GM19239 (cell line): ENCODE data around the gene TMPRSS9.

Experiments
- DNase-seq: peaks from one replicate; pipeline ENCODE4 v3.0.0; 2011; ENCODE audit warnings: low spot score; ENCODE audit not compliant: insufficient read length
- FAIRE-seq: peaks from 2 replicates; lab custom pipeline; 2011; peaks lifted over from hg19 to GRCh38; lab: Jason Lieb, UNC

The TMPRSS9 gene

GRCh38 chr19:2356036-2356646, 3.9 kb upstream of the TMPRSS9 start:
- FAIRE-seq (no peak), DNase-seq (no peak)

DNA sequence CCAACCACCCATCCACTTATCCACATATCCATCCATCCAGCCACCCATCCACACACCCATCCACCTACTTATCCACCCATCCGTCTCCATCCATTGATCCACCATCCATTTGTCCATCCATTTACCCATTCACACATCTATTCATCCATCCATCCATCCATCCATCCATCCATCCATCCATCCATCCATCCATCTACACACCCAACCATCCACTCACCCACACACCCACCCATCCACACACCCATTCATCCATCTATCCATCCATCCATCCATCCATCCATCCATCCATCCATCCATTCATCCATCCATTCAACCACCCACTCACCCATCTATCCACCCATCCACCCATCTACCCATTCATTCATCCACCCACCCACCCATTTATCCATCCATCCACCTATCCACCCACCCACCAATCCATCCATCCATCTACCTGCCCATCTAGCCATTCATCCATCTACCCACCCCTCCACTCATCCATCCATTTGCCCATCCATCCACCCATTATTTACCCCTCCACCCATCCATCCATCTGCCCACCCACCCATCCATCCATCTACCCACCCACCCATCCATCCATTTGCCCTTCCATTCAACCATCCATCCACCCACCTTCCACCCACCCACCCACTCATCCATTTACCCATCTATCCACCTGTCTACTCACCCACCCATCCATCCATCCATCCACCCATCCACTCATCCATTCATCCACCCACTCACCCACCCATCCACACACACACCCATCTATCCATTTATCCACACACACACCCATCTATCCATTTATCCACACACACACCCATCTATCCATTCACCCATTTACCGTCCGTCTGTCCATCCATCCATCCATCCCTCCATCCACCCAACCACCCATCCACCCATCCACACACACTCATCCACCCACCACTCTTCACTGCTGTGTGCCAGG, 2.5 kb upstream of the TMPRSS9 start:
- DNase-seq (no peak), FAIRE-seq (no peak)

DNA sequence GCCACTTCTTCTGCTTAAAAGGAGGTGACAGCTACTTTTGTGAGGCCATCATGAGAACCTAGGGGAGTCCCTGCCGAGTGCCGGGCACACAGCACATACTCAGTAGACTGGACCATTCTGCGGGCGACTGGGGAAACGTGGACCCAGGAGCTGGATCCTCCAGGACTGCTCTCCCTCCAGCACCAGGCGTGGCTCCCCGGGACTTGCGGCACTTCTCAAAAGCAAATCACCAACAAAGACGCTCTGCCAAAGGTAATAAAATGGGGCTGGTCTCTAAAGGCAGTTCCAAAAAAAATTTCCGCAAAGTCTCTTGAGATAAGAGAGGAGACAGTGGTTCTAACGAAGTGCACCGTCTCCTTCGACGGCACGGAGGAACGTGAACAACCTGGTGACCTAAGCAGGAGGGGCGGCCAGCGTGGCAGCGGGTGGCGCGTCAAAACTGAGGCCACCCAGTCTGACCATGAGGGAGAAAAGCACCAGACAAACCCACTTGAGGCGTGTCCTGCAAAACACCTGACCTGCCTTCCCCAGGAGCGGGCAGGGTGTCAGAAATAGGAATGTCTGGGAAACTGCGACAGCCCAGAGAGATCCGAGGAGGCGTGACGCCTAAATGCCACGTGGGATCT, 1.4 kb upstream of the TMPRSS9 start:
- DNase-seq (no peak), FAIRE-seq (no peak)

- no peak for FAIRE-seq
- DNase-seq, result no peak
These were observed 768 bp downstream of the TMPRSS9 start for GRCh38 chr19:2360833-2361232.

DNA sequence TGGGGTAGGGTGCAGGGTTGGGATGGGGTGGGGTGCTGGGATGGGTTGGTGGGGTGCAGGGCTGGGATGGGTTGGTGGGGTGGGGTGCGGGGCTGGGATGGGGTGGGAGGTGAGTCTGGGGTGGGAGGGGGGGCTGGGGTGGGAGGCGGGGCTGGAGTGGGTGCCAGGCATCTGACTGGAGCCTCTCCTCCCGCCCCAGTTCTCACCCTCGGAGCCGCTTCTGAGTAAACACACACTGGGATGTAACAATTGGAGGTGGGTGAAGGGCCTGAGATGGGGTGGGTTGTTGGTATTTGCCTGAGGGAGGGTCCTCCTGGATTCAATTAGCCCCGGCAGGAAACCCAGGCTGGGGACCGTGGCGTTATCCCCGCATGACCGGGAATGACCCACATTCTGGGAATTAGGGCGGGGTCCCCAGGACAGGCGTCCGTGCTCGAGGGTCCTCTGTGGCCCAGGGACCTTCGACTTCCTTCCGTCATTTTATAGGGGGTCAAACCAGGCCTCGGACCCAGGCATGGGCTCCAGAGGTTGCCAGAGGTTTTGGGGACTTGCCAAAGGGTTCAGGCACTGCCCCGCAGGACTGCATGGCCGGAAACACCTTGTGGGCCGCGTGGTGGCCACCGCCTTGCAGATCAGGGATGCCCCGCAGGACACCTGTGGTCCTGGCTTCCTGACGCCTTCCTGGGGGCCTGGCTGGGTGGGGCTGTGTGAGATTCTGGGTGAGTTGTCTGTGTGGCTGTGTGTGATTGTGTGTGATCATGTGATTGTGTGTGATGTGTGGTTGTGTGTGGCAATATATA, 1.4 kb downstream of the TMPRSS9 start:
- FAIRE-seq (no peak), DNase-seq (no peak)

GRCh38 chr19:2362046-2362969, 2.2 kb downstream of the TMPRSS9 start:
- FAIRE-seq (no peak), DNase-seq (no peak)

- DNase-seq, result no peak
- no peak for FAIRE-seq
These were observed 2.9 kb downstream of the TMPRSS9 start for GRCh38 chr19:2362970-2363300.

GRCh38 chr19:2363419-2363818, 3.4 kb downstream of the TMPRSS9 start:
- DNase-seq (no peak), FAIRE-seq (no peak)

DNA sequence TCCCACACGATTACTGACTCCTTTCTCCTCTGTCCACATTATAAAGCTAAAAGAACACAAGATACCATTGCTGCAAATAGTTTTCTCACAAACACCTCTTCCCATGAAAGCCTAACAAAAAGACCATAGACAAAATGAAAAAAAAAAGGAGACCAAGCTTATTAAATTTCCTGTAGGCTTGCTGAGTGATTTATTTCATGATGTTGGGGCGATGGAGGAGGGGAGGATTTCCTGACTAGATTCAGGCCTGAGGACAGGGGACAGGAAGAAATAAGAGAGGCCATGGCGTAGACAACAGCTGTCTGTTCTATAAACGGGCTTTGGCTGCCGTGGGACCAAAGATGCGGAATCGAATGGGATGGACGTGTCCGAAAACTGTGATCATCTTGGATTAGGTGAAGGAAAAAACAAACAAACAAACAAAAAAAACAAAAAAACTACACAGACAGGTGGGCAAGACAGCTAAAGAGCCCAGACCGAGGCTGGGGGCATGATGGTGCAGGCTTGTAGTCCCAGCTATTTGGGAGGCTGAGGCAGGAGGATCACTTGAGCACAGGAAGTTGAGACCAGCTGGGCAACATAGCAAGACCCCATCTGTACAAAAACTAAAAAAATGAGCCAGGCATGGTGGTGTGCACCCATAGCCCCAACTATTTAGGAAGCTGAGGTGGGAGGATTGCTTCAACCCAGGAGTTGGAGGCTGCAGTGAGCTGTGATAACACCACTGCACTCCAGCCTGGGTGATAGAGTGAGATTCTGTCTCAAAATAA, 5.3 kb downstream of the TMPRSS9 start:
- DNase-seq, result no peak
- no peak for FAIRE-seq

DNA sequence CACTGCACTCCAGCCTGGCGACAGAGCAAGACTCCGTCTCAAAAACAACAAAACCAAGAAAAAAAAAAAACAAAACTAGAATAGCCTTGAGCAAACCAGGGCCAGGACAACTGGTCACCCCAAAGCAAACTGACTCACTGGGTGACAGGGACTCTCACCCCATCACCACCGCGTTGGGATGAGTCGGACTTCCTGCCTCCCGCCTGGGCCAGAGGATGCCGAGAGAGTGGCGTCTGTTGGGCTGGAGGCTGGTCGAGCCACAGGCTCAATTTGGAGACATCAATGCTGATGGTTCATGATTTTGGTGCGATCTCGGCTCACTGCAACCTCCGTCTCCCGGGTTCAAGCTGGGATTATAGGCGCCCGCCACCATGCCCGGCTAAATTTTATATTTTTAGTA, 11.6 kb downstream of the TMPRSS9 start:
- DNase-seq (no peak), FAIRE-seq (no peak)

DNA sequence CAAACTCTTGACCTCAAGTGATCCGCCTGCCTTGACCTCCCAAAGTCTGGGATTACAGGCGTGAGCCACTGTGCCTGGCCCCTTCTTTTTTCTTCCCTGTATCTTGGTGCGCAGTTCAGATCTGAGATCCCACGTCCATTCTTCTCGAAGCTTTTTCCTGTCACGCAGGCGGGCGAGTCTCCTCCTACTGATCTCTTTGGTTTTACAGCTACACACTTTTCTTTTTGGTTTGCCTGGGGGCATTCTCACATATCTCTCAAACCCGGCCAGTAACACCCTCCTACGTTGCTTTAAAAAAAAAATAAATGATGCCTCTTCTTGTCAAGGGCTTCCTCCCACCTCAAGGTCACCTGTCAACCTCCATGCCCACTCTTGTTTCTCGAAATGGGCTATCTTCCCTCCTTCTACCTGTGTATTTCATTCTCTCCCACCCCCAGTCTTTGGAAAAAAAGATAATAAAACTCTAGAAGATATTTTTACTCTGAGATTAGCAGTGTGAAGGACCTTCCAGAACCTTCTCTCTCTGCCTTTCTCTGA, 12.1 kb downstream of the TMPRSS9 start:
- DNase-seq (no peak), FAIRE-seq (no peak)

GRCh38 chr19:2374808-2375207, 14.7 kb downstream of the TMPRSS9 start:
- no peak for FAIRE-seq
- no peak for DNase-seq

GRCh38 chr19:2375353-2376121, 15.5 kb downstream of the TMPRSS9 start:
- DNase-seq (no peak), FAIRE-seq (no peak)

GRCh38 chr19:2376784-2377519, 16.9 kb downstream of the TMPRSS9 start:
- FAIRE-seq, result no peak
- no peak for DNase-seq

DNA sequence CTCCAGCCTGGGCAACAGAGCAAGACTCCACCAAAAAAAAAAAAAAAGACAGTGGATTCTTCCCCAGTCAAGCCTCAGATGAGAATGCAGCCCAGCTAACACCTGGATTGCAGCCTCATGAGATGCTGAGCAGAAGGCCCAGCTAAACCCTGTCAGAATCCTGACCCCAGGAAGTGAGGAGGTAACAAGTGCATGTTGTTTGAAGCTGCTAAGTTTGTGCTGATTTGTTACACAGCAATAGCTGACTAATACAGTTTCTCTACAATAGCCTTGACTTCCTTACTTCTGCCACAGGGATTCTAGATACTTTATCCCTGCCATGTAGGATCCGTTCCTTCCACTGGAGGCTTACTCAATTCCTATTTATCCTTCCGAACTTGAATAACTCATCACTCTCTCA, 20.5 kb downstream of the TMPRSS9 start:
- DNase-seq, result no peak
- no peak for FAIRE-seq

DNA sequence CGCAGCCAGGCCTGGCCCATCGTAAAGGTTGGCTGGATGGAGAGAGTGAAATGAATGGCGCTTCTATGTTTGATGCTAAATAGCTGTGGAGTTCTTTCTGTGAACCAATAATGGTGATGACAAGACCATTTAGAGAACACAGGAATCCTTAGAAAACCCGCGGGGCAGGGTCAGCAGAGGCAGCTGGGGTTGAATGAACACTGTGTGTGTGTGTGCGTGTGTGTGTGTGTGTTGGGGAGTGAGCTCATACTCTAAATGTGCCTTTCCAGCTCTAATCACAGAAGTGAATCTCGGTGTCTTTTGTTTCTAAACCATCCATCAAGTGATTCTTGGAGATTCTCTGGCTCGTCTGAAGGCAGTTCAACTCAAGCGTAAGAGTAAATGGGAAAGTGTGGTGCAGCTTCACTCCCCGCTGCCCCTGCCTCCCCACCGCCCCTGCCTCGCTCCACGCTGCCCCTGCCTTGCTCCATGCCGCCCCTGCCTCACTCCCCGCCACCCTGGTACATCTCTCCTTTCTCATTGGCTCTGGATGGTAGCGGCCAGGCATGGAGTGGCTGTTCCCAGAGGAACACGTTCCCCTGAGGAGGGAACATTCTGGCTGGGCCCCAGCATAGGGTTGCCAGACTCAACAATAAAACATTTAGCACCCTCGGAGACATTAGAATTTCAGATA, 21.2 kb downstream of the TMPRSS9 start:
- no peak for FAIRE-seq
- DNase-seq, result no peak
